Spleen (tissue), 11 donors: ENCODE results near the gene C10orf90. TPM values are rescaled to one million over a fixed set of nuclear protein-coding genes. Genes with fewer than 3 reads are reported as not detected.

ENCODE experiments used
- DNase-seq: peaks from one replicate; pipeline ENCODE4 v3.0.0-alpha.2; 2020
- H3K27ac ChIP-seq, 8 donors: fragments of 200-600 bp; sonication (generic) in 7 of 8; 1 replicate in 4 of 8; 2 replicates in 4 of 8; pipeline versions ENCODE4 v1.5.0 to v1.8.0; 2016 to 2021; ENCODE audit warnings: inconsistent platforms in 4 of 8, mild to moderate bottlenecking in 4 of 8, moderate library complexity in 1 of 8
- H3K27me3 ChIP-seq, 7 donors: fragments of 200-600 bp; sonication (generic) in 6 of 7; replicated peaks in 1 of 7; 1 replicate in 4 of 7; 2 replicates in 3 of 7; pipeline versions ENCODE4 v1.5.0 to v1.8.0; 2016 to 2021; ENCODE audit warnings: inconsistent platforms in 3 of 7, mild to moderate bottlenecking in 1 of 7
- H3K36me3 ChIP-seq, 6 donors: fragments of 200-600 bp; sonication (generic) in 5 of 6; 1 replicate in 4 of 6; 2 replicates in 2 of 6; pipeline versions ENCODE4 v1.5.0 to v1.8.0; 2016 to 2021; ENCODE audit warnings: inconsistent platforms in 2 of 6
- H3K4me1 ChIP-seq, 6 donors: fragments of 200-600 bp; sonication (generic) in 5 of 6; 1 replicate in 3 of 6; 2 replicates in 3 of 6; pipeline versions ENCODE4 v1.5.0 to v1.8.0; 2016 to 2021; ENCODE audit warnings: inconsistent platforms in 3 of 6
- H3K4me3 ChIP-seq, 8 donors: fragments of 200-600 bp; sonication (generic) in 7 of 8; 1 replicate in 4 of 8; 2 replicates in 4 of 8; pipeline versions ENCODE4 v1.5.0 to v1.8.0; 2016 to 2021; ENCODE audit warnings: inconsistent platforms in 4 of 8, mild to moderate bottlenecking in 4 of 8, moderate library complexity in 2 of 8
- H3K9me3 ChIP-seq, 8 donors: fragments of 200-600 bp; sonication (generic) in 7 of 8; 1 replicate in 4 of 8; 2 replicates in 4 of 8; pipeline versions ENCODE4 v1.5.0 to v1.8.0; 2016 to 2021; ENCODE audit warnings: inconsistent platforms in 4 of 8
- CTCF ChIP-seq, 11 experiments: fragments of 200-600 bp in 7 of 11; fragments of 450-650 bp in 4 of 11; sonication (generic) in 4 of 11; IDR thresholded peaks in 8 of 11; conservative IDR thresholded peaks in 3 of 11; 1 replicate in 7 of 11; 2 replicates in 4 of 11; pipeline versions ENCODE4 v1.4.0 to v1.8.0; 2016 to 2021; ENCODE audit warnings: antibody characterized with exemption in 11 of 11, inconsistent platforms in 4 of 11, mild to moderate bottlenecking in 1 of 11
- POLR2A ChIP-seq, 3 donors: fragments of 450-650 bp; IDR thresholded peaks; one replicate each; pipeline ENCODE4 v1.5.1; 2017; ENCODE audit warnings: antibody characterized with exemption in 3 of 3, mild to moderate bottlenecking in 1 of 3
- POLR2AphosphoS5 ChIP-seq, 3 donors: sonication (generic); formaldehyde crosslinking; IDR thresholded peaks; one replicate each; pipeline ENCODE4 v1.5.1; 2017; ENCODE audit warnings: antibody characterized with exemption in 3 of 3
- WGBS, 5 donors: extraction: QIAGEN DNeasy Blood & Tissue Kit in 3 of 5; methylation state at CpG; one replicate each; pipeline versions ENCODE4 v1.1.5 to v1.1.7; 2013 to 2018; 5-methylcytosine and 5-hydroxymethylcytosine counted together
- intact Hi-C: fragments of 100-400 bp; cut with DNase I; formaldehyde crosslinking; loops from one replicate; pipeline ENCODE4 v1.15.0; 2023; ENCODE audit warnings: low total_unique reads
- polyA plus RNA-seq, 3 donors: library from polyadenylated mRNA; stranded (reverse); fragments of 200-250 nt; gene quantifications; one replicate each; pipeline ENCODE4 v1.2.1, GENCODE V29; 2013
- total RNA-seq, 7 donors: library from RNA; depleted of rRNA in 3 of 7; stranded (reverse); fragments of >200 nt in 3 of 7; fragmentation: NEBNext Ultra II Directional in 4 of 7; extraction: Animal tissue kit (Norgen Biotek cat#: 25700) in 4 of 7; gene quantifications; one replicate each; pipeline versions ENCODE4 v1.1.0 to v1.2.1, GENCODE V29; 2016 to 2021
- donor health status: healthy with polysubstance abuse.
- donor health status: DM: no; HTN: no; CAD: no; lungs with moderate emphysema.
- donor health status: DM: no; HTN: no; CAD: no.
- donor health status: Bipolar disorder and iron deficiency.
- donor health status: healthy.
- donor health status: DM: no; HTN: no; CAD: no.
- donor health status: DM: yes; HTN: yes; CAD: no.

The C10orf90 gene
- total and polyA plus RNA-seq, 10 donors, result 0.05 to 0.06 TPM; not detected in 8

- intact Hi-C loops, result no loop called here
- H3K27me3 ChIP-seq, result peaks cover 0 to 30% (median 21%) of the 10 kb centered on the region in 7 donors
- no peak overlapping the region for H3K4me3 ChIP-seq
- 90 to 94% (median 91%) methylated on average over 6 of the region's 6 CpGs for WGBS, 5 donors
- H3K4me1 ChIP-seq, result peaks cover 5 to 24% (median 12%) of the 10 kb centered on the region in 6 donors
- no peak for DNase-seq
- peaks cover 0 to 5% (median 0%) of the 10 kb centered on the region in 8 donors for H3K9me3 ChIP-seq
- TF ChIP-seq POLR2AphosphoS5 (IDR thresholded peaks at IDR 0.05), result no peak
- no peak for TF ChIP-seq POLR2A (IDR thresholded peaks at IDR 0.05)
- TF ChIP-seq CTCF (IDR thresholded peaks at IDR 0.05 in 8 of 11, conservative IDR thresholded peaks at IDR 0.05 in 3 of 11), result no peak
- H3K36me3 ChIP-seq, result no peaks in the 10 kb centered on the region
- H3K27ac ChIP-seq, result no peak overlapping the region
Measured at GRCh38 chr10:126392068-126392467, 278.4 kb downstream of the C10orf90 start.

GRCh38 chr10:126391192-126391885, 279.2 kb downstream of the C10orf90 start:
- peaks cover 0 to 5% (median 0%) of the 10 kb centered on the region in 8 donors for H3K9me3 ChIP-seq

GRCh38 chr10:126390324-126390723, 280.2 kb downstream of the C10orf90 start:
- peaks cover 0 to 47% (median 21%) of the 10 kb centered on the region in 7 donors for H3K27me3 ChIP-seq
- H3K4me1 ChIP-seq, result peaks cover 5 to 29% (median 13%) of the 10 kb centered on the region in 6 donors
- TF ChIP-seq POLR2A (IDR thresholded peaks at IDR 0.05) (no peak), POLR2AphosphoS5 (IDR thresholded peaks at IDR 0.05) (no peak), CTCF (IDR thresholded peaks at IDR 0.05 in 8 of 11, conservative IDR thresholded peaks at IDR 0.05 in 3 of 11) (no peak)
- intact Hi-C loops, result no loop called here
- H3K9me3 ChIP-seq, result peaks cover 0 to 5% (median 0%) of the 10 kb centered on the region in 8 donors
- no peak overlapping the region for H3K27ac ChIP-seq
- no peak overlapping the region for H3K4me3 ChIP-seq
- no peak for DNase-seq
- 82 to 92% (median 85%) methylated on average over 4 of the region's 4 CpGs for WGBS, 5 donors
- H3K36me3 ChIP-seq, result no peaks in the 10 kb centered on the region

More at GRCh38 chr10:126391192-126391885, 279.2 kb downstream of the C10orf90 start:
- intact Hi-C loops, result no loop called here
- WGBS, 5 donors, result 25 to 39% (median 33%) methylated on average over 9 of the region's 9 CpGs
- no peak overlapping the region for H3K27ac ChIP-seq
- no peaks in the 10 kb centered on the region for H3K36me3 ChIP-seq
- H3K4me1 ChIP-seq, result peaks cover 5 to 29% (median 13%) of the 10 kb centered on the region in 6 donors
- H3K27me3 ChIP-seq, result peaks cover 0 to 37% (median 21%) of the 10 kb centered on the region in 7 donors
- TF ChIP-seq POLR2A (IDR thresholded peaks at IDR 0.05) (no peak), CTCF (IDR thresholded peaks at IDR 0.05 in 8 of 11, conservative IDR thresholded peaks at IDR 0.05 in 3 of 11) (no peak), POLR2AphosphoS5 (IDR thresholded peaks at IDR 0.05) (no peak)
- DNase-seq, result no peak
- H3K4me3 ChIP-seq, result no peak overlapping the region
